ENCODE measurements around the gene TCTN2.

TCTN2 gene

GRCh38 chr12:123741937-123742572 is 71.1 kb downstream of the TCTN2 start:
- DNase-seq (ENCODE audit: low read depth): no peak

- no peak for DNase-seq (ENCODE audit: low read depth)
These were observed 72.1 kb downstream of the TCTN2 start for GRCh38 chr12:123743002-123743401.

- DNase-seq (ENCODE audit: low read depth): no peak
These were observed 73.9 kb downstream of the TCTN2 start for GRCh38 chr12:123744836-123745235.

GRCh38 chr12:123747309-123747708 is 76.4 kb downstream of the TCTN2 start:
- DNase-seq (ENCODE audit: low read depth): no peak

- no peak for DNase-seq (ENCODE audit: low read depth)
These were observed 77.2 kb downstream of the TCTN2 start for GRCh38 chr12:123748161-123748560.

GRCh38 chr12:123748661-123749060 is 77.7 kb downstream of the TCTN2 start:
- no peak for DNase-seq (ENCODE audit: low read depth)

- DNase-seq (ENCODE audit: low read depth): no peak
These were observed 78.4 kb downstream of the TCTN2 start for GRCh38 chr12:123749355-123749754.

- no peak for DNase-seq (ENCODE audit: low read depth)
These were observed 79.3 kb downstream of the TCTN2 start for GRCh38 chr12:123750159-123750656.

GRCh38 chr12:123752046-123752445 is 81.1 kb downstream of the TCTN2 start:
- no peak for DNase-seq (ENCODE audit: low read depth)

- DNase-seq (ENCODE audit: low read depth): no peak
These were observed 83.3 kb downstream of the TCTN2 start for GRCh38 chr12:123754041-123754772.

- no peak for DNase-seq (ENCODE audit: low read depth)
These were observed 86.6 kb downstream of the TCTN2 start for GRCh38 chr12:123757561-123757960.
